Adrenal gland (tissue), 12 donors: Measurements from ENCODE around the gene PCDHA4. TPM values are rescaled to one million over a fixed set of nuclear protein-coding genes. Genes with fewer than 3 reads are reported as not detected.
"Not testable (repeated sequence)": the region's sequence is repeated elsewhere in the genome, so short reads cannot be mapped to it uniquely, and the experiment has no call there.

Experiments
- DNase-seq, 7 donors: peaks; one replicate each; pipeline ENCODE4 v3.0.0-alpha.2; 2019 to 2020
- H3K27ac ChIP-seq, 5 donors: fragments of 200-600 bp; sonication (generic) in 4 of 5; 1 replicate in 3 of 5; 2 replicates in 2 of 5; pipeline versions ENCODE4 v1.5.1 to v1.8.0; 2016 to 2020; ENCODE audit warnings: mild to moderate bottlenecking in 1 of 5
- H3K27me3 ChIP-seq: fragments of 200-600 bp; 2 replicates; pipeline ENCODE4 v1.8.0; 2021
- H3K36me3 ChIP-seq, 2 donors: fragments of 200-600 bp; replicated peaks in 1 of 2; 1 replicate in 1 of 2; 2 replicates in 1 of 2; pipeline versions ENCODE4 v1.5.1 to v1.8.0; 2018 to 2022
- H3K4me1 ChIP-seq, 2 donors: fragments of 200-600 bp; replicated peaks in 1 of 2; 1 replicate in 1 of 2; 2 replicates in 1 of 2; pipeline versions ENCODE4 v1.5.1 to v1.8.0; 2018 to 2021
- H3K4me3 ChIP-seq, 4 donors: fragments of 200-600 bp; sonication (generic) in 3 of 4; one replicate each; pipeline ENCODE4 v1.5.1; 2016 to 2018
- H3K9me3 ChIP-seq, 3 donors: fragments of 200-600 bp; sonication (generic) in 1 of 3; replicated peaks in 1 of 3; 1 replicate in 2 of 3; 2 replicates in 1 of 3; pipeline versions ENCODE4 v1.5.1 to v1.8.0; 2016 to 2021
- CTCF ChIP-seq, 6 experiments: fragments of 450-650 bp in 4 of 6; fragments of 200-600 bp in 2 of 6; sonication (generic) in 1 of 6; IDR thresholded peaks; 1 replicate in 5 of 6; 2 replicates in 1 of 6; pipeline versions ENCODE4 v1.5.1 to v1.8.0; 2016 to 2021; ENCODE audit warnings: antibody characterized with exemption in 6 of 6, mild to moderate bottlenecking in 2 of 6, moderate library complexity in 1 of 6
- POLR2A ChIP-seq, 2 donors: fragments of 450-650 bp; IDR thresholded peaks; one replicate each; pipeline ENCODE4 v1.6.1; 2017; ENCODE audit warnings: antibody characterized with exemption in 2 of 2, mild to moderate bottlenecking in 2 of 2, moderate library complexity in 1 of 2
- WGBS, 4 donors: extraction: QIAGEN DNeasy Blood & Tissue Kit in 2 of 4; methylation state at CpG; one replicate each; pipeline versions ENCODE4 v1.1.5 to v1.1.7; 2013 to 2017; 5-methylcytosine and 5-hydroxymethylcytosine counted together
- intact Hi-C, 2 donors: fragments of 100-400 bp; cut with DNase I; formaldehyde crosslinking; loops; one replicate each; pipeline versions ENCODE4 v1.14.1 to v1.15.0; 2022 to 2023
- polyA plus RNA-seq, 3 donors: library from polyadenylated mRNA; stranded (reverse); fragments of 200-250 nt in 2 of 3; fragments of 350-450 nt in 1 of 3; fragmentation: Illumina TruSeq in 1 of 3; extraction: RNeasy Lipid Tissue Mini Kit (QIAGEN cat#74804) in 1 of 3; gene quantifications; one replicate each; pipeline ENCODE4 v1.2.3, GENCODE V29; 2013 to 2014
- total RNA-seq, 9 donors: library from RNA; depleted of rRNA in 4 of 9; stranded (reverse); fragments of >200 nt in 4 of 9; fragments of 120-200 nt in 1 of 9; fragmentation: NEBNext Ultra II Directional in 1 of 9; extraction: Animal tissue kit (Norgen Biotek cat#: 25700) in 1 of 9; gene quantifications; one replicate each; pipeline versions ENCODE4 v1.1.0 to v1.2.4, GENCODE V29; 2013 to 2023
- donor health status: healthy with polysubstance abuse.
- donor health status: Bipolar disorder and iron deficiency.
- donor health status: DM: yes; HTN: yes; CAD: no.
- donor health status: DM: no; HTN: no; CAD: no.
- donor health status: DM: no; HTN: no; CAD: no.
- donor health status: DM: yes; HTN: yes; CAD: no.

Gene PCDHA4
- total and polyA plus RNA-seq, 12 donors, result 0.04 to 0.96 (median 0.25) TPM

DNA sequence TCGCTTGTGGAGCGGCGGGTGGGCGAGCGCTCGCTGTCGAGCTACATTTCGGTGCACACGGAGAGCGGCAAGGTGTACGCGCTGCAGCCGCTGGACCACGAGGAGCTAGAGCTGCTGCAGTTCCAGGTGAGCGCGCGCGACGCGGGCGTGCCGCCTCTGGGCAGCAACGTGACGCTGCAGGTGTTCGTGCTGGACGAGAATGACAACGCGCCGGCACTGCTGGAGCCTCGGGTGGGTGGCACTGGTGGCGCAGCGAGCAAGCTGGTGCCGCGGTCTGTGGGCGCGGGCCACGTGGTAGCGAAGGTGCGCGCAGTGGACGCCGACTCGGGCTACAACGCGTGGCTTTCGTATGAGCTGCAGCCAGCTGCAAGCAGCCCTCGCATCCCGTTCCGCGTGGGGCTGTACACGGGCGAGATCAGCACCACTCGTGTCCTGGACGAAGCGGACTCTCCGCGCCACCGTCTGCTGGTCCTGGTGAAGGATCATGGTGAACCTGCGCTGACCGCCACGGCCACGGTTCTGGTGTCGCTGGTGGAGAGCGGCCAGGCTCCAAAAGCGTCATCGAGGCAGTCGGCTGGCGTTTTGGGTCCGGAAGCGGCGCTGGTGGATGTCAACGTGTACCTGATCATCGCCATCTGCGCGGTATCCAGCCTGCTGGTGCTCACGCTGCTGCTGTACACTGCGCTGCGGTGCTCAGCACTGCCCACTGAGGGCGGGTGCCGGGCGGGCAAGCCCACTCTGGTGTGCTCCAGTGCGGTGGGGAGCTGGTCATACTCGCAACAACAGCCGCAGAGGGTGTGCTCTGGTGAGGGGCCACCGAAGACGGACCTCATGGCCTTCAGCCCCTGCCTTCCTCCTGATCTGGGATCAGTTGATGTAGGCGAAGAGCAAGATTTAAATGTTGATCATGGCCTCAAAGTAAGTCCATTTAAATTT lies 36.2 kb downstream of the PCDHA4 start:
- Histone ChIP-seq H3K9me3 (peaks cover 0 to 16% (median 0%) of the 10 kb centered on the region in 3 donors), H3K4me1 (no peaks in the 10 kb centered on the region), H3K27me3 (peaks cover under 1% of the 10 kb centered on the region), H3K27ac (no peak overlapping the region), H3K36me3 (no peaks in the 10 kb centered on the region), H3K4me3 (no peak overlapping the region)
- TF ChIP-seq POLR2A (IDR thresholded peaks at IDR 0.05) (no peak), CTCF (IDR thresholded peaks at IDR 0.05) (no peak)
- intact Hi-C loops, result no loop called here
- WGBS, 4 donors, result 35 to 49% (median 38%) methylated on average over 7 to 87 of the region's 87 CpGs; no CpG with 5 or more reads in 1 of the 4 donors
- DNase-seq, result no peak

DNA sequence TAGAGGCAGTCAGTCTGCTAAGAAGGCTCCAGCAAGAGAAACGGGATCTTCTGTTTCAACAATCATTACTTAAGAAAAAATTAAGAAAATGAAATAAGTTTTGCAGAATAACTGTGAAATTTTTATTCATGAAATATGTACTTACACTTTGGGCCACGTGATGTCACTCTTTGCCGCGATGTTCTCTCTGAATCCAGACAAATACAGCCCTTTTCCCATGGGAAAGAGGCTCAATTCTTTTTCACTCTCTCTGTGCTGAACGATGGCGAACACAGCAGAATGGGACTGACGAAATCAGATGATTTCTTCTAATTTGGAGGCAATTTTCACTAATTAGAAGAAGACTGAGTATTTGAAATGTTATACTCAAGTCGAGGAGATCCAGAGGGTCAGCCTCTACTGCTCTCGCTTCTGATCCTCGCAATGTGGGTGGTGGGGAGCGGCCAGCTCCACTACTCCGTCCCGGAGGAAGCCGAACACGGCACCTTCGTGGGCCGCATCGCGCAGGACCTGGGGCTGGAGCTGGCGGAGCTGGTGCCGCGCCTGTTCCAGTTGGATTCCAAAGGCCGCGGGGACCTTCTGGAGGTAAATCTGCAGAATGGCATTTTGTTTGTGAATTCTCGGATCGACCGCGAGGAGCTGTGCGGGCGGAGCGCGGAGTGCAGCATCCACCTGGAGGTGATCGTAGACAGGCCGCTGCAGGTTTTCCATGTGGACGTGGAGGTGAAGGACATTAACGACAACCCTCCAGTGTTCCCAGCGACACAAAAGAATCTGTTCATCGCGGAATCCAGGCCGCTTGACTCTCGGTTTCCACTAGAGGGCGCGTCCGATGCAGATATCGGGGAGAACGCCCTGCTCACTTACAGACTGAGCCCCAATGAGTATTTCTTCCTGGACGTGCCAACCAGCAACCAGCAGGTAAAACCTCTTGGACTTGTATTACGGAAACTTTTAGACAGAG lies 41.6 kb downstream of the PCDHA4 start, which contains the start of gene PCDHA9:
Gene PCDHA9 (plus strand): TSS at position 244 of the 964 bp plus-strand sequence. CDS start 114 bp downstream, at position 358.
- 12 to 27% (median 15%) methylated on average over 15 to 46 of the region's 48 CpGs; no CpG with 5 or more reads in 1 of the 4 donors for WGBS, 4 donors
- not testable (repeated sequence) for H3K27me3 ChIP-seq

DNA sequence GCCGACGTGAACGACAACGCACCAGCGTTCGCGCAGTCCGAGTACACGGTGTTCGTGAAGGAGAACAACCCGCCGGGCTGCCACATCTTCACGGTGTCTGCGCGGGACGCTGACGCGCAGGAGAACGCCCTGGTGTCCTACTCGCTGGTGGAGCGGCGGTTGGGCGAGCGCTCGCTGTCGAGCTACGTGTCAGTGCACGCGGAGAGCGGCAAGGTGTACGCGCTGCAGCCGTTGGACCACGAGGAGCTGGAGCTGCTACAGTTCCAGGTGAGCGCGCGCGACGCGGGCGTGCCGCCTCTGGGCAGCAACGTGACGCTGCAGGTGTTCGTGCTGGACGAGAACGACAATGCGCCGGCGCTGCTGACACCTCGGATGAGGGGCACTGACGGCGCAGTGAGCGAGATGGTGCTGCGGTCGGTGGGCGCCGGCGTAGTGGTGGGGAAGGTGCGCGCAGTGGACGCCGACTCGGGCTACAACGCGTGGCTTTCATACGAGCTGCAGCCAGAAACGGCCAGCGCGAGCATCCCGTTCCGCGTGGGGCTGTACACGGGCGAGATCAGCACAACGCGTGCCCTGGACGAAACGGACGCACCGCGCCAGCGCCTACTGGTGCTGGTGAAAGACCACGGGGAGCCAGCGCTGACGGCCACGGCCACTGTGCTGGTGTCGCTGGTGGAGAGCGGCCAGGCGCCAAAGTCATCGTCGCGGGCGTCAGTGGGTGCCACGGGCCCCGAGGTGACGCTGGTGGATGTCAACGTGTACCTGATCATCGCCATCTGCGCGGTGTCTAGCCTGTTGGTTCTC lies 43.2 kb downstream of the PCDHA4 start:
- H3K4me3 ChIP-seq, intact Hi-C loops, H3K27ac ChIP-seq, H3K36me3 ChIP-seq, H3K27me3 ChIP-seq, DNase-seq, H3K9me3 ChIP-seq, H3K4me1 ChIP-seq: not testable (repeated sequence)
- WGBS, 4 donors, result 34 to 55% (median 41%) methylated on average over 44 to 101 of the region's 101 CpGs; no CpG with 5 or more reads in 1 of the 4 donors

More for the DNA sequence above, 41.6 kb downstream of the PCDHA4 start, which contains the start of gene PCDHA9:
- H3K27ac ChIP-seq, intact Hi-C loops, DNase-seq, H3K4me1 ChIP-seq, H3K4me3 ChIP-seq, H3K36me3 ChIP-seq: not testable (repeated sequence)
- peaks cover 0 to 16% (median 0%) of the 10 kb centered on the region in 3 donors for H3K9me3 ChIP-seq

DNA sequence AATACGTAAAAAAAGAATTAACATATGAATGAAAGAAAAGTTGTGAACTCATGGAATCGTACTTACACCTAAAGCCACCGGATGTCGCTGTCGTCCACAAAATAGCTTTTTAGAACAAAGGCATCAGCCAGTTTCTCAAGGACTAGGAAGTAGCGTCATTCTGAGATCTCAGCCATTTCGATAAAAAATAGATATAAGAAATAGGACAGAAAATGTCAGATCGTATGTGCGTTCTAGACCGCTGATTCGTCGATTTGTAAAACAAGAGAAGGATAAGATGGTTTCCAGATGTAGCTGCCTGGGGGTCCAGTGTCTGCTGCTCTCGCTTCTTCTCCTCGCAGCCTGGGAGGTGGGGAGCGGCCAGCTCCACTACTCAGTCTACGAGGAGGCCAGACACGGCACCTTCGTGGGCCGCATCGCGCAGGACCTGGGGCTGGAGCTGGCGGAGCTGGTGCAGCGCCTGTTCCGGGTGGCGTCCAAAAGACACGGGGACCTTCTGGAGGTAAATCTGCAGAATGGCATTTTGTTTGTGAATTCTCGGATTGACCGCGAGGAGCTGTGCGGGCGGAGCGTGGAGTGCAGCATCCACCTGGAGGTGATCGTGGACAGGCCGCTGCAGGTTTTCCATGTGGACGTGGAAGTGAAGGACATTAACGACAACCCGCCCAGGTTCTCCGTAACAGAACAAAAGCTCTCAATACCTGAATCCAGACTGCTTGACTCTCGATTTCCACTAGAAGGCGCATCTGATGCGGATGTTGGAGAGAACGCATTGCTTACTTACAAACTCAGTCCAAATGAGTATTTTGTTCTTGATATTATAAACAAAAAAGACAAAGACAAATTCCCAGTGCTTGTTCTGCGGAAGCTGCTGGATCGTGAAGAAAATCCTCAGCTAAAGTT lies 49.2 kb downstream of the PCDHA4 start, which contains the start of gene PCDHA10:
Gene PCDHA10 (plus strand): TSS at position 126 of the 903 bp plus-strand sequence. CDS start 152 bp downstream, at position 278.
- no peaks in the 10 kb centered on the region for H3K4me1 ChIP-seq
- no peaks in the 10 kb centered on the region for H3K36me3 ChIP-seq
- intact Hi-C loops, result no loop called here
- TF ChIP-seq CTCF (IDR thresholded peaks at IDR 0.05), result peak in 3 of 6 experiments; percentile 16 to 26 (median 25)
- no peak for TF ChIP-seq POLR2A (IDR thresholded peaks at IDR 0.05)
- H3K27ac ChIP-seq, result no peak within 1 kb of the TSS
- WGBS, 4 donors, result 16 to 22% (median 22%) methylated on average over 43 to 44 of the region's 44 CpGs; no CpG with 5 or more reads in 1 of the 4 donors
- DNase-seq, result no peak
- H3K4me3 ChIP-seq, result peak within 1 kb of the TSS in 1 of 4 donors; percentile 2
- peaks cover 0 to 12% (median 0%) of the 10 kb centered on the region in 3 donors for H3K9me3 ChIP-seq
- peaks cover 6% of the 10 kb centered on the region for H3K27me3 ChIP-seq
